HG03064 (cell line): ENCODE measurements around the gene URB2.
"Not testable (repeated sequence)": the region's sequence is repeated elsewhere in the genome, so short reads cannot be mapped to it uniquely, and the experiment has no call there.

Source experiments
- ATAC-seq: cut with Tn5 transposase; IDR thresholded peaks from one replicate; pipeline ENCODE4 v1.9.1; 2021; ENCODE audit warnings: low read depth; ENCODE audit not compliant: unreplicated experiment

Gene URB2

GRCh38 chr1:229689904-229690303 lies 63.9 kb downstream of the URB2 start:
- ATAC-seq = no peak

GRCh38 chr1:229690662-229691061 lies 64.6 kb downstream of the URB2 start:
- no peak for ATAC-seq

GRCh38 chr1:229691362-229691761 lies 65.3 kb downstream of the URB2 start:
- ATAC-seq = no peak

- peak; percentile 65 for ATAC-seq
Measured at GRCh38 chr1:229693129-229693900, 67.3 kb downstream of the URB2 start.

GRCh38 chr1:229694053-229694693 lies 68.1 kb downstream of the URB2 start:
- no peak for ATAC-seq

GRCh38 chr1:229696385-229696784 lies 70.3 kb downstream of the URB2 start:
- ATAC-seq = no peak

GRCh38 chr1:229699613-229700267 lies 73.7 kb downstream of the URB2 start:
- ATAC-seq = no peak

GRCh38 chr1:229704157-229704556 lies 78.1 kb downstream of the URB2 start:
- ATAC-seq = no peak

GRCh38 chr1:229705152-229705551 lies 79.1 kb downstream of the URB2 start:
- not testable (repeated sequence) for ATAC-seq

- not testable (repeated sequence) for ATAC-seq
Measured at GRCh38 chr1:229707127-229707526, 81.1 kb downstream of the URB2 start.

- no peak for ATAC-seq
Measured at GRCh38 chr1:229709500-229710013, 83.5 kb downstream of the URB2 start.
